GM19463 (cell line): ENCODE data around the gene POFUT1.
"Not testable (repeated sequence)": the region's sequence is repeated elsewhere in the genome, so short reads cannot be mapped to it uniquely, and the experiment has no call there.

Experiments used
- ATAC-seq: cut with Tn5 transposase; IDR thresholded peaks from one replicate; pipeline ENCODE4 v1.9.1; 2021; ENCODE audit warnings: mild to moderate bottlenecking, moderate library complexity; ENCODE audit not compliant: unreplicated experiment

The POFUT1 gene

GRCh38 chr20:32232326-32232886 lies 24.7 kb downstream of the POFUT1 start:
- ATAC-seq, result no peak

- no peak for ATAC-seq
Observed at GRCh38 chr20:32233286-32233685, 25.6 kb downstream of the POFUT1 start.

- ATAC-seq, result no peak
Observed at GRCh38 chr20:32234135-32234808, 26.6 kb downstream of the POFUT1 start.

- no peak for ATAC-seq
Observed at GRCh38 chr20:32235331-32236047, 27.8 kb downstream of the POFUT1 start.

- ATAC-seq, result no peak
Observed at GRCh38 chr20:32236048-32236533, 28.4 kb downstream of the POFUT1 start.

- ATAC-seq, result no peak
Observed at GRCh38 chr20:32236819-32237218, 29.1 kb downstream of the POFUT1 start.

GRCh38 chr20:32237419-32237818 lies 29.7 kb downstream of the POFUT1 start:
- no peak for ATAC-seq

GRCh38 chr20:32238483-32239425 lies 31.1 kb downstream of the POFUT1 start:
- ATAC-seq, result no peak

- ATAC-seq, result no peak
Observed at GRCh38 chr20:32240205-32240604, 32.5 kb downstream of the POFUT1 start.

GRCh38 chr20:32241807-32242206 lies 34.1 kb downstream of the POFUT1 start:
- ATAC-seq, result no peak

GRCh38 chr20:32244150-32244823 lies 36.6 kb downstream of the POFUT1 start:
- no peak for ATAC-seq

- no peak for ATAC-seq
Observed at GRCh38 chr20:32244959-32245358, 37.3 kb downstream of the POFUT1 start.

GRCh38 chr20:32246208-32246607 lies 38.5 kb downstream of the POFUT1 start:
- ATAC-seq, result not testable (repeated sequence)

GRCh38 chr20:32248043-32248442 lies 40.4 kb downstream of the POFUT1 start:
- ATAC-seq, result no peak

- no peak for ATAC-seq
Observed at GRCh38 chr20:32249030-32249738, 41.5 kb downstream of the POFUT1 start.

GRCh38 chr20:32251470-32251869 lies 43.8 kb downstream of the POFUT1 start:
- ATAC-seq, result no peak

GRCh38 chr20:32252189-32252588 lies 44.5 kb downstream of the POFUT1 start:
- no peak for ATAC-seq

- ATAC-seq, result not testable (repeated sequence)
Observed at GRCh38 chr20:32260973-32261372, 53.3 kb downstream of the POFUT1 start.

- no peak for ATAC-seq
Observed at GRCh38 chr20:32261644-32262043, 54.0 kb downstream of the POFUT1 start.
